NCI-H526 treated with DMSO at 0.1 percent for 48 hours (cell line): ENCODE measurements around the gene GSPT1.
A peak's percentile ranks its signal among the peaks of the same experiment; 100 is the strongest.
"Not testable (repeated sequence)": the region's sequence is repeated elsewhere in the genome, so short reads cannot be mapped to it uniquely, and the experiment has no call there.

Experiments used
- DNase-seq: peaks from one replicate; lab custom pipeline; 2025; lab: John Stamatoyannopoulos, UW

Gene GSPT1

GRCh38 chr16:11915644-11916523 is at the start of gene GSPT1:
GSPT1 (minus strand) TSS chr16:11915956; CDS start chr16:11915720, 236 bp downstream.
- peak; percentile 95 for DNase-seq

DNA sequence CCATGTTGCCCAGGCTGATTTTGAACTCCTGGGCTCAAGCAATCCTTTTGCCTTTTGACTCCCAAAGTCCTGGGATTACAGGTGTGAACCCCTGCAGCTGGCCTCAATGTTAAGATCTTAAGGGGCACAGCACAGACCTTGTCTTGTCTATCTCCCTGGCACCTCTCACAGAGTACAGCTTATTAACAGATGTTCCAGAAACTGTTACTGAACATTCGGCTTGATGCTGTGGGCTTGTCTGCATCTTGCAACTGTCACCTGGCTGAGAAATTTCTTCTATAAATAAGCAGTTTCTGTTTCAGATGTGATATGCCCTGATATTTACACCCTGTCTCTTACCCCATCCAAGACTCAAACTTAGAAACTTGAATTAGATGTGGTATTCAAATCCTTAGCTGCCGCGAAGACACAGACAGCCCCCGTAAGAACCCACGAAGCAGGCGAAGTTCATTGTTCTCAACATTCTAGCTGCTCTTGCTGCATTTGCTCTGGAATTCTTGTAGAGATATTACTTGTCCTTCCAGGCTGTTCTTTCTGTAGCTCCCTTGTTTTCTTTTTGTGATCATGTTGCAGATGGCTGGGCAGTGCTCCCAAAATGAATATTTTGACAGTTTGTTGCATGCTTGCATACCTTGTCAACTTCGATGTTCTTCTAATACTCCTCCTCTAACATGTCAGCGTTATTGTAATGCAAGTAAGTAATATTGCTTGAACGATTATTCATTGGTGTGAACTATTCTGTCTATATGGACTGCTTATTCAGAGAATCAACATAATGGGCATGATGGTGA is 49.2 kb upstream of the GSPT1 start, which contains the start of gene TNFRSF17:
TNFRSF17 (plus strand) TSS at position 450 of the 791 bp plus-strand sequence; CDS start at position 565, 115 bp downstream.
- DNase-seq, result no peak

GRCh38 chr16:11963706-11964105 is 48.0 kb upstream of the GSPT1 start:
- no peak for DNase-seq

DNA sequence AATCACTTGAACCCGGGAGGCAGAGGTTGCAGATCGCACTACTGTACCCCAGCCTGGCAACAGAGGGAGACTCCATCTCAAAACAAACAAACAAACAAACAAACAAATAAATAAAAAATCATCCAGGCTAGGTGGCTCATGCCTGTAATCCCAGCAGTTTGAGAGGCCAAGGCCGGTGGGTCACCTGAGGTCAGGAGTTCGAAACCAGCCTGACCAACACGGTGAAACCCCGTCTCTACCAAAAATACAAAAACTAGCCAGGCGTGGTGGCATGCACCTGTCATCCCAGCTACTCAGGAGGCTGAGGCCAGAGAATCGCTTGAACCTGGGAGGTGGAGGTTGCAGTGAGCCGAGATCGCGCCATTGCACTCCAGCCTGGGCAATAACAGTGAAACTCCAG is 47.2 kb upstream of the GSPT1 start:
- DNase-seq, result not testable (repeated sequence)

DNA sequence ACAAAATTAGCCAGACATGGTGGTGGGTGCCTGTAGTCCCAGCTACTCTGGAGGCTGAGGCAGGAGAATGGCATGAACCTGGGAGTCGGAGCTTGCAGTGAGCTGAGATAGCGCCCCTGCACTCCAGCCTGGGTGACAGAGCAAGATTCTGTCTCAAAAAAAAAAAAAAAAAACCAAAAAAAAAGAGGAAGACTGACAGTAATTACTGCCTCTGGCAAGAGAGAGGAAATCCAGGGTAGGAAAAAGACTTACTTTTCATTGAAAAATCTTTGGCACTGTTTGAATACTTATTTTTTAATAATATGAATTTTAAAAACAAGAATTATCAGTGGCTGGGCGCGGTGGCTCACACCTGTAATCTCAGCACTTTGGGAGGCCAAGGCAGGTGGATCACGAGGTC is 46.7 kb upstream of the GSPT1 start:
- not testable (repeated sequence) for DNase-seq

- no peak for DNase-seq
Observed at GRCh38 chr16:11957591-11958395, 42.0 kb upstream of the GSPT1 start.

DNA sequence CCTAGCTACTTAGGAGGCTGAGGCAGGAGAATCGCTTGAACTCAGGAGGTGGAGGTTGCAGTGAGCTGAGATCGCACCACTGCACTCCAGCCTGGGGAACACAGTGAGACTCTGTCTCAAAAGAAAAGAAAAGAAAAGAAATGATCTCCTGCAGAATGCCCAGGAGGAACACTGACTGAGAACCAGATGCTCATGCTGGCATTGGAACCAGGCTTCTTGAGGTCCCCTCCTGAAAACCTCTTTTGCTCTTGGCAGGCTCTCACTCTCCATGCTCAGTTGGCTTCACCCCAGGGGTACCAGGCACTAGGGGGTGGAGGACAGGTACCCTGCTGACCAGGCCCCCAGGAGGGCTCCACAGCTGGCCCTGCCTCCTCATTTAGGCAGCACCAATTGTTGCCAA is 40.8 kb upstream of the GSPT1 start:
- no peak for DNase-seq

DNA sequence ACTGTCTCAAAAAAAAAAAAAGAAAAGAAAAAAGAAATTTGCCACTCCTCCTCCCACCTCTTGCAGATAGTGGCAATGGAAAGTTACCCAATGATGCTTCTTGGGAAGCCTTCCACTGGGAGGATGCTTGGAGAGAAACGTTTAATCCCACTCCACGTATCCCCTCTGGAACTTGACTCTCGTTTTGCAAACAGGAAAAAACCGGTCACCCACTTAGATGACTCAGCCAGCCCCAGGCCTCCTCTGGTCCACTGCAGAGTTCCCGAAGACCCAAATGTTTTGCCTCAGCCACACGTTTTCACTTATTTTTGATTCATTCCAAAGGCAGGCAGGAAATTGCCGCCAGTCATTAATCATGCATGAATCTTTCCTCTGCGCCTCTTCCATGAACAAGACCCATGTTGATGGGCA is 40.0 kb upstream of the GSPT1 start:
- DNase-seq, result no peak

DNA sequence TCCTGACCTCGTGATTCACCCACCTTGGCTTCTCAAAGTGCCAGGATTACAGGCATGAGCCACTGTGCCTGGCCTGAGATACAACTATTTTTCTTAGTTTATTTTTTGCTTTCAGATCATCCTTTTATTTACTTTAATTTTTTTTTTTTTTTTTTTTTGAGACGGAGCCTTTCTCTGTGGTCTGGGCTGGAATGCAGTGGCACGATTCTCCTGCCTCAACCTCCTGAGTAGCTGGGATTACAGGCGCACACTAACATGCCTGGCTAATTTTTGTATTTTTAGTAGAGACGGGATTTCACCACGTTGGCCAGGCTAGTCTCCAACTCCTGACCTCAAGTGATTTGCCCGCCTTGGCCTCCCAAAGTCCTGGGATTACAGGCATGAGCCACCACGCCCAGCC is 37.8 kb upstream of the GSPT1 start:
- not testable (repeated sequence) for DNase-seq

GRCh38 chr16:11950388-11950787 is 34.6 kb upstream of the GSPT1 start:
- no peak for DNase-seq

DNA sequence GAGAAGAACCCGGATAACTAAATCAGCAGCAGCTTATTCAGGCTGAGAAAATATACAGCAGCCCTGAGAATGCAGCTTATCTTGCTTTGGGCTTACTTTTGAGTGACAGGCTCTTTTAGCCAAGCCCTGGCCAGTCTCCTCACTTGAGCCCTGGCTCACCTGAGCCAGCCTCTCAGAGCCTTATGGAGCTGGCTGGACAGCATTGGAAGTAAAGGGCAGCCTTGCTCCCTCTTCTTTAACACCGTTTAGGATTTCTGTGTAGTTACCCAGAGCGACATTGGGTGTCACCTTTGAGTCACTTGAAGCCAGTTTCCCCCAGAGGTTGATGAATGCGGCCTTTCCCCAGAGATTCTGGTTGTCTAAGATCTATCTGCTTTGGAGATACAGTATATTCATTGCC is 33.8 kb upstream of the GSPT1 start:
- DNase-seq, result peak; percentile 41

GRCh38 chr16:11948819-11949218 is 33.1 kb upstream of the GSPT1 start:
- DNase-seq, result no peak

- no peak for DNase-seq
Observed at GRCh38 chr16:11946433-11946832, 30.7 kb upstream of the GSPT1 start.

- not testable (repeated sequence) for DNase-seq
Observed at GRCh38 chr16:11941945-11942344, 26.2 kb upstream of the GSPT1 start, which contains the start of gene NPIPB2. NPIPB2 (minus strand) TSS chr16:11942045; CDS start chr16:11942045, 0 bp downstream.

DNA sequence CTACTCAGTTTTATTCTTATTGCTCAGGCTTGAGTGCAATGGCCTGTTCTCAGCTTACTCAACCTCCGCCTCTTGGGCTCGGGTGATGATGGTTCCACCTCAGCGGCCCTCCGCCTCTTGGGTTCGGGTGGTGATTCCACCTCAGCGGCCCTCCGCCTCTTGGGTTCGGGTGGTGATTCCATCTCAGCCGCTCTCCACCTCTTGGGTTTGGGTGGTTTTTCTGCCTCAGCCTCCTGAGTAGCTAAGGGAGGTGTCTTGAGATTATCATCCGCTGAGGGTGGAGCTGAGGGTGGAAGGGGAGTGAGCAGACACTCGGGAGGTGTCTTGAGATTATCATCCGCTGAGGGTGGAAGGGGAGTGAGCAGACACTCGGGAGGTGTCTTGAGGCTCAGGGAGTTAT is 11.6 kb upstream of the GSPT1 start:
- DNase-seq, result not testable (repeated sequence)

DNA sequence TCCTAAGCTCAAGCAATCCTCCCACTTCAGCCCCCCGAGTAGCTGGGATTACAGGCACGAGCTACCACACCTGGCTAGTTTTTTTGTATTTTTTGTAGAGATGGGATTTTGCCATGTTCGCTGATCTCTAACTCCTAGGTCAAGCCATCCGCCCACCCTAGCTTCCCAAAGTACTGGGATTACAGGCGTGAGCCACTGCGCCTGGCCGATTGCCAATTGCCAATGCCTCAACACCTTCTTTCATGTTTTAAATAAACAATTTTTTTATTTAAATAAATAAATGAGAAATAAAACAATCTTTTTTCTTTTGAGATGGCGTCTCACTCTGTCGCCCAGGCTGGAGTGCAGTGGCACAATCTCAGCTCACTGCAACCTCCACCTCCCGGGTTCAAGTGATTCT is 8.3 kb upstream of the GSPT1 start:
- not testable (repeated sequence) for DNase-seq

- peak; percentile 45 for DNase-seq
Observed at GRCh38 chr16:11916524-11917285, 949 bp upstream of the GSPT1 start.

DNA sequence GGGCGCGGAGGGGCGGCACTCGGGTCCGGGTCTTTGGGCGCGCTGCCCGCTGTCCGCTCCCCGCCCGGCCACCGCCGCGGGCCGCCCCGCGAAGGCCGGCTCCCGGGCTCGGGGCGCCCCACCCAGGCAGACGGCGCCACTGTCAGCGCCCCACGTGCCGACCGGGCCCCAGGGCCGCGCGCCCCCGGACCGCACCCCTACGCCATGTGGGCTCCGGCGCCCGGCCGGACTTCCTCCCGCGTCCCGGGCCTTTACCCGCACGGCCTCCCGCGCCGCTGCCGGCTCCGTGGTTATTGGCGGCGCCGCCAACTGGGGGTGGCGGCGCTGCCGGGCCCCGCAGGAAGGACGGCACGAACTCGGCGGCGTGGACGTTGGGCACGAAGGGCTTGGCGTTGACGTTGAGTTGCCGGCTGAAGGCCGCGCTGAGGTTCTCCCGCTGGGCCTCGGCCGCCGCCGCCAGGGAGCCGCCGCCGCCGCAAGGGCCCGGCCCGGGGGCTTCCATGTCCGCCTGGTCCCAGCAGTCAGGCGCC is 577 bp downstream of the GSPT1 start:
- no peak for DNase-seq

- peak; percentile 15 for DNase-seq
Observed at GRCh38 chr16:11914210-11915113, 1.3 kb downstream of the GSPT1 start.
